SK-N-SH treated with all-trans-retinoic acid at 6 μM for 48 hours (cell line): ENCODE results near the gene CGNL1.

Source experiments
- ATAC-seq: fragments of 200-7000 bp; cut with Tn5 transposase; 3 replicates; pipeline ENCODE4 v1.9.1; 2020; ENCODE audit warnings: mild to moderate bottlenecking, moderate library complexity
- ARNTL ChIP-seq: fragments of 450-650 bp; formaldehyde crosslinking; IDR thresholded peaks from 2 replicates; pipeline ENCODE4 v1.5.0; 2020; ENCODE audit warnings: low read depth, mild to moderate bottlenecking, moderate library complexity, borderline replicate concordance
- BACH2 ChIP-seq: fragments of 250-450 bp; sonication (Bioruptor Pico); IDR thresholded peaks from 2 replicates; pipeline ENCODE4 v1.9.0; 2021; ENCODE audit warnings: mild to moderate bottlenecking, borderline replicate concordance
- CREB5 ChIP-seq: fragments of 250-450 bp; sonication (Bioruptor Pico); IDR thresholded peaks from 2 replicates; pipeline ENCODE4 v1.5.1; 2020; ENCODE audit warnings: low read depth, mild to moderate bottlenecking, moderate library complexity
- CSDC2 ChIP-seq: fragments of 250-450 bp; sonication (Bioruptor Pico); IDR thresholded peaks from 2 replicates; pipeline ENCODE4 v1.5.0; 2020; ENCODE audit warnings: mild to moderate bottlenecking, moderate library complexity
- CSRNP3 ChIP-seq: fragments of 250-450 bp; sonication (Bioruptor Pico); IDR thresholded peaks from 2 replicates; pipeline ENCODE4 v1.5.1; 2021; ENCODE audit warnings: mild to moderate bottlenecking, moderate library complexity
- ESRRG ChIP-seq: fragments of 250-450 bp; sonication (Bioruptor Pico); IDR thresholded peaks from 2 replicates; pipeline ENCODE4 v1.6.1; 2021; ENCODE audit warnings: mild to moderate bottlenecking
- GLIS3 ChIP-seq: fragments of 250-450 bp; sonication (Bioruptor Pico); IDR thresholded peaks from 2 replicates; pipeline ENCODE4 v1.5.0; 2020; ENCODE audit warnings: mild to moderate bottlenecking, moderate library complexity
- ISL1 ChIP-seq: fragments of 250-450 bp; sonication (Bioruptor Pico); IDR thresholded peaks from 2 replicates; pipeline ENCODE4 v2.1.2; 2022; ENCODE audit warnings: mild to moderate bottlenecking, moderate library complexity
- OSR1 ChIP-seq: fragments of 250-450 bp; sonication (Bioruptor Pico); IDR thresholded peaks from 2 replicates; pipeline ENCODE4 v1.8.0; 2022; ENCODE audit warnings: moderate library complexity, mild to moderate bottlenecking, inconsistent platforms
- PATZ1 ChIP-seq: fragments of 250-450 bp; sonication (Bioruptor Pico); IDR thresholded peaks from 2 replicates; pipeline ENCODE4 v1.8.0; 2020; ENCODE audit warnings: mild to moderate bottlenecking, moderate library complexity, borderline replicate concordance
- POU6F1 ChIP-seq: fragments of 250-450 bp; sonication (Bioruptor Pico); IDR thresholded peaks from 2 replicates; pipeline ENCODE4 v1.8.0; 2021; ENCODE audit warnings: low read depth, mild to moderate bottlenecking, moderate library complexity, borderline replicate concordance
- PPARA ChIP-seq: fragments of 250-450 bp; sonication (Bioruptor Pico); IDR thresholded peaks from 2 replicates; pipeline ENCODE4 v1.5.0; 2020; ENCODE audit warnings: mild to moderate bottlenecking, borderline replicate concordance
- RARB ChIP-seq: fragments of 250-450 bp; sonication (Bioruptor Pico); IDR thresholded peaks from 2 replicates; pipeline ENCODE4 v1.8.0; 2021; ENCODE audit warnings: mild to moderate bottlenecking, moderate library complexity
- SNAI2 ChIP-seq: fragments of 250-450 bp; sonication (Bioruptor Pico); IDR thresholded peaks from 2 replicates; pipeline ENCODE4 v1.5.0; 2020; ENCODE audit warnings: mild to moderate bottlenecking, moderate library complexity
- TCF4 ChIP-seq: fragments of 250-450 bp; sonication (Bioruptor Pico); IDR thresholded peaks from 2 replicates; pipeline ENCODE4 v1.8.0; 2021; ENCODE audit warnings: mild to moderate bottlenecking, moderate library complexity, borderline replicate concordance
- TOX ChIP-seq: fragments of 250-450 bp; sonication (Bioruptor Pico); IDR thresholded peaks from 2 replicates; pipeline ENCODE4 v1.8.0; 2021; ENCODE audit warnings: mild to moderate bottlenecking, moderate library complexity, borderline replicate concordance
- TSHZ2 ChIP-seq: fragments of 250-450 bp; sonication (Bioruptor Pico); IDR thresholded peaks from 2 replicates; pipeline ENCODE4 v1.5.0; 2020; ENCODE audit warnings: mild to moderate bottlenecking, moderate library complexity
- ZC3H10 ChIP-seq: fragments of 250-450 bp; sonication (Bioruptor Pico); IDR thresholded peaks from 2 replicates; pipeline ENCODE4 v1.5.1; 2021; ENCODE audit warnings: mild to moderate bottlenecking, moderate library complexity
- ZFP3 ChIP-seq: fragments of 250-450 bp; sonication (Bioruptor Pico); IDR thresholded peaks from 2 replicates; pipeline ENCODE4 v1.5.0; 2020; ENCODE audit warnings: mild to moderate bottlenecking, moderate library complexity
- ZFP30 ChIP-seq: fragments of 450-650 bp; formaldehyde crosslinking; IDR thresholded peaks from 2 replicates; pipeline ENCODE4 v1.5.0; 2022; ENCODE audit warnings: mild to moderate bottlenecking, moderate library complexity
- ZNF565 ChIP-seq: fragments of 450-650 bp; formaldehyde crosslinking; conservative IDR thresholded peaks from 2 replicates; pipeline ENCODE4 v1.5.0; 2020; ENCODE audit warnings: low read depth, mild to moderate bottlenecking, moderate library complexity
- ZNF70 ChIP-seq: fragments of 450-650 bp; formaldehyde crosslinking; IDR thresholded peaks from 2 replicates; pipeline ENCODE4 v1.5.0; 2020; ENCODE audit warnings: mild to moderate bottlenecking, moderate library complexity
- ZNF8 ChIP-seq: fragments of 450-650 bp; formaldehyde crosslinking; IDR thresholded peaks from 2 replicates; pipeline ENCODE4 v1.5.0; 2020; ENCODE audit warnings: mild to moderate bottlenecking, moderate library complexity

CGNL1 gene

GRCh38 chr15:57327985-57328471, 48.3 kb upstream of the CGNL1 start (continued):
- TF ChIP-seq BACH2 (CRISPR knock-in tag) = no peak

- no peak for TF ChIP-seq SNAI2 (CRISPR knock-in tag)
- TF ChIP-seq CSRNP3 (CRISPR knock-in tag) = no peak
- TF ChIP-seq PATZ1 (CRISPR knock-in tag) = no peak
- TF ChIP-seq CREB5 (CRISPR knock-in tag) = no peak
- no peak for TF ChIP-seq OSR1 (CRISPR knock-in tag)
- no peak for TF ChIP-seq PPARA (CRISPR knock-in tag)
- TF ChIP-seq TOX = no peak; the same call in 1 of the 2 replicates
- no peak for TF ChIP-seq RARB
- no peak for TF ChIP-seq ZNF70 (CRISPR knock-in tag)
- no peak for TF ChIP-seq GLIS3 (CRISPR knock-in tag)
- no peak for TF ChIP-seq ISL1 (CRISPR knock-in tag)
- no peak for TF ChIP-seq ZC3H10
- TF ChIP-seq ZNF565 (CRISPR knock-in tag) = no peak
- no peak for TF ChIP-seq ZFP30
- no peak for TF ChIP-seq TSHZ2
- no peak for TF ChIP-seq ARNTL (CRISPR knock-in tag)
- TF ChIP-seq ZFP3 (CRISPR knock-in tag) = no peak; the same call in 1 of the 2 replicates
- TF ChIP-seq ESRRG (CRISPR knock-in tag) = no peak
- no peak for TF ChIP-seq ZNF8 (CRISPR knock-in tag)
- TF ChIP-seq, all 23 proteins: peak for 0
- peak; percentile 34 for ATAC-seq
Observed at GRCh38 chr15:57328479-57328878, 47.8 kb upstream of the CGNL1 start.

- no peak for TF ChIP-seq ZC3H10
- no peak for TF ChIP-seq CSDC2 (CRISPR knock-in tag)
- no peak for TF ChIP-seq TSHZ2
- TF ChIP-seq ZNF70 (CRISPR knock-in tag) = no peak
- TF ChIP-seq ISL1 (CRISPR knock-in tag) = no peak
- no peak for TF ChIP-seq RARB
- TF ChIP-seq POU6F1 = no peak
- no peak for TF ChIP-seq TOX
- no peak for TF ChIP-seq BACH2 (CRISPR knock-in tag)
- TF ChIP-seq CREB5 (CRISPR knock-in tag) = no peak
- no peak for TF ChIP-seq TCF4 (CRISPR knock-in tag)
- TF ChIP-seq SNAI2 (CRISPR knock-in tag) = no peak
- TF ChIP-seq ZNF8 (CRISPR knock-in tag) = no peak
- ATAC-seq = no peak
Observed at GRCh38 chr15:57328897-57329296, 47.4 kb upstream of the CGNL1 start.
